Prostate gland (tissue), 2 donors: ENCODE results near the gene NFASC. TPM values are rescaled to one million over a fixed set of nuclear protein-coding genes. Genes with fewer than 3 reads are reported as not detected.

Source experiments
- DNase-seq: peaks from one replicate; pipeline ENCODE4 v3.0.0-alpha.2; 2019; ENCODE audit warnings: low spot score
- H3K27ac ChIP-seq, 2 donors: fragments of 200-600 bp; sonication (generic); 2 replicates each; pipeline ENCODE4 v1.5.1; 2017 to 2019
- H3K27me3 ChIP-seq: fragments of 200-600 bp; sonication (generic); replicated peaks from 2 replicates; pipeline ENCODE4 v1.5.1; 2019; ENCODE audit not compliant: insufficient read depth
- H3K36me3 ChIP-seq, 2 donors: fragments of 200-600 bp; sonication (generic); 1 replicate in 1 of 2; 2 replicates in 1 of 2; pipeline versions ENCODE4 v1.5.1 to v1.8.1; 2017 to 2019
- H3K4me1 ChIP-seq: fragments of 200-600 bp; sonication (generic); replicated peaks from 2 replicates; pipeline ENCODE4 v1.5.1; 2019
- H3K4me3 ChIP-seq, 2 donors: fragments of 200-600 bp; sonication (generic); 2 replicates each; pipeline ENCODE4 v1.5.1; 2017 to 2019
- H3K9me3 ChIP-seq: fragments of 200-600 bp; sonication (generic); 2 replicates; pipeline ENCODE4 v1.5.1; 2017
- CTCF ChIP-seq, 4 experiments: fragments of 200-600 bp in 2 of 4; fragments of 450-650 bp in 2 of 4; sonication (generic) in 2 of 4; IDR thresholded peaks; 1 replicate in 3 of 4; 2 replicates in 1 of 4; pipeline ENCODE4 v1.5.1; 2016 to 2019; ENCODE audit warnings: antibody characterized with exemption in 4 of 4, mild to moderate bottlenecking in 2 of 4, moderate library complexity in 2 of 4
- POLR2A ChIP-seq: fragments of 450-650 bp; IDR thresholded peaks from one replicate; pipeline ENCODE4 v1.6.1; 2016; ENCODE audit warnings: antibody characterized with exemption, mild to moderate bottlenecking
- POLR2AphosphoS5 ChIP-seq: sonication (generic); formaldehyde crosslinking; IDR thresholded peaks from one replicate; pipeline ENCODE4 v1.6.1; 2017; ENCODE audit warnings: antibody characterized with exemption
- WGBS: methylation state at CpG from one replicate; pipeline ENCODE4 v1.1.5; 2018; 5-methylcytosine and 5-hydroxymethylcytosine counted together
- intact Hi-C: fragments of 100-400 bp; cut with DNase I; formaldehyde crosslinking; loops from one replicate; pipeline ENCODE4 v1.14.2; 2022
- total RNA-seq, 2 donors: library from RNA; depleted of rRNA; stranded (reverse); fragments of >200 nt; gene quantifications; one replicate each; pipeline ENCODE4 v1.1.0, GENCODE V29; 2016

NFASC gene
- total RNA-seq, 2 donors from 2014 or later = 3.7 to 13.2 TPM

- 77% methylated on average over 1 of the region's 1 CpG for WGBS
- no peak for DNase-seq
- Histone ChIP-seq H3K4me3 (no peak overlapping the region), H3K36me3 (no peaks in the 10 kb centered on the region), H3K4me1 (no peaks in the 10 kb centered on the region), H3K27ac (no peak overlapping the region), H3K9me3 (no peaks in the 10 kb centered on the region), H3K27me3 (no peaks in the 10 kb centered on the region)
- intact Hi-C loops = no loop called here
- no peak for TF ChIP-seq CTCF (IDR thresholded peaks at IDR 0.05)
These were observed 60.7 kb downstream of the NFASC start for GRCh38 chr1:204931313-204931712.

GRCh38 chr1:204931768-204932572, 61.3 kb downstream of the NFASC start:
- H3K27me3 ChIP-seq = no peaks in the 10 kb centered on the region
- WGBS = 87% methylated on average over 7 of the region's 7 CpGs
- H3K27ac ChIP-seq = no peak overlapping the region
- H3K36me3 ChIP-seq = no peaks in the 10 kb centered on the region
- intact Hi-C loops = no loop called here
- H3K9me3 ChIP-seq = no peaks in the 10 kb centered on the region
- H3K4me1 ChIP-seq = no peaks in the 10 kb centered on the region
- DNase-seq = no peak
- no peak for TF ChIP-seq POLR2A
- no peak for TF ChIP-seq POLR2AphosphoS5
- no peak for TF ChIP-seq CTCF (IDR thresholded peaks at IDR 0.05)
- no peak overlapping the region for H3K4me3 ChIP-seq

- WGBS = 59% methylated on average over 7 of the region's 7 CpGs
- H3K4me1 ChIP-seq = no peaks in the 10 kb centered on the region
- no peaks in the 10 kb centered on the region for H3K9me3 ChIP-seq
- TF ChIP-seq POLR2AphosphoS5 (no peak), POLR2A (no peak), CTCF (IDR thresholded peaks at IDR 0.05) (no peak)
- no peaks in the 10 kb centered on the region for H3K36me3 ChIP-seq
- no peak for DNase-seq
- H3K27me3 ChIP-seq = no peaks in the 10 kb centered on the region
- no peak overlapping the region for H3K27ac ChIP-seq
- intact Hi-C loops = no loop called here
- no peak overlapping the region for H3K4me3 ChIP-seq
These were observed 61.9 kb downstream of the NFASC start for GRCh38 chr1:204932573-204932909.

GRCh38 chr1:204935155-204935554, 64.5 kb downstream of the NFASC start:
- no peaks in the 10 kb centered on the region for H3K9me3 ChIP-seq
- H3K27ac ChIP-seq = no peak overlapping the region
- H3K4me3 ChIP-seq = no peak overlapping the region
- 76% methylated on average over 3 of the region's 3 CpGs for WGBS
- no peak for DNase-seq
- no peaks in the 10 kb centered on the region for H3K36me3 ChIP-seq
- no peaks in the 10 kb centered on the region for H3K27me3 ChIP-seq
- TF ChIP-seq CTCF (IDR thresholded peaks at IDR 0.05) = no peak
- no peak for TF ChIP-seq POLR2A
- no peak for TF ChIP-seq POLR2AphosphoS5
- intact Hi-C loops = no loop called here
- no peaks in the 10 kb centered on the region for H3K4me1 ChIP-seq

GRCh38 chr1:204936765-204937164, 66.1 kb downstream of the NFASC start:
- no peak overlapping the region for H3K4me3 ChIP-seq
- 44% methylated on average over 4 of the region's 4 CpGs for WGBS
- no peaks in the 10 kb centered on the region for H3K27me3 ChIP-seq

More at GRCh38 chr1:204936765-204937164, 66.1 kb downstream of the NFASC start:
- no peak for DNase-seq
- Histone ChIP-seq H3K9me3 (no peaks in the 10 kb centered on the region), H3K27ac (no peak overlapping the region), H3K4me1 (no peaks in the 10 kb centered on the region), H3K36me3 (no peaks in the 10 kb centered on the region)
- intact Hi-C loops = no loop called here
- TF ChIP-seq POLR2AphosphoS5 (no peak), POLR2A (no peak), CTCF (IDR thresholded peaks at IDR 0.05) (no peak)
